ENCODE results near the gene NOS1AP.

DNA sequence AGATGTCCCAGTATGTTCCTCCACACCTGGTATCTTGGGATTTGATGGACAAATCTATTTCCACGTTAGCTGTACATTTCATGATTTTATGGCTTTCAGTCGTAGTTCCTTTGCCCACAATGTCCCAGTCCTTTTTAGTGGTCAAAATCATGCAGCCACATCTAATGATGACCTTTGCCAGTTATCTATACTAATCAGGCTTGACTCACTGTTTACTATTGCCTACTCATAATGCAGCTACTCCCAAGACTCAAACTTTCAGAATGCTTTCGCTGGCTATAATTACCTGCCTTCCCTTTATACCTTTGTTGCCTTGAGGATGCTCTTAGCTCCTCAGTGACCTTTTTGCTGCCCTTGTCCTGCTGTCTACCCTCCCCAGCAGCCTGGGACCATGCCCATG is 6.4 kb downstream of the NOS1AP start:
- TF ChIP-seq CTCF (conservative IDR thresholded peaks at IDR 0.05 in 1 of 2, IDR thresholded peaks at IDR 0.05 in 1 of 2; ENCODE audit: extremely low read depth in 1 of 2, insufficient read depth in 1 of 2, low read depth in 1 of 2, low read length in 2 of 2): no peak
- TF ChIP-seq EZH2 (IDR thresholded peaks at IDR 0.05; ENCODE audit: borderline replicate concordance, low read length): no peak
